GM21447 (cell line): ENCODE measurements around the gene ZNF444.
"Not testable (repeated sequence)": the region's sequence is repeated elsewhere in the genome, so short reads cannot be mapped to it uniquely, and the experiment has no call there.

Experiments
- ATAC-seq: cut with Tn5 transposase; IDR thresholded peaks from one replicate; pipeline ENCODE4 v1.9.1; 2021; ENCODE audit not compliant: unreplicated experiment

The ZNF444 gene

DNA sequence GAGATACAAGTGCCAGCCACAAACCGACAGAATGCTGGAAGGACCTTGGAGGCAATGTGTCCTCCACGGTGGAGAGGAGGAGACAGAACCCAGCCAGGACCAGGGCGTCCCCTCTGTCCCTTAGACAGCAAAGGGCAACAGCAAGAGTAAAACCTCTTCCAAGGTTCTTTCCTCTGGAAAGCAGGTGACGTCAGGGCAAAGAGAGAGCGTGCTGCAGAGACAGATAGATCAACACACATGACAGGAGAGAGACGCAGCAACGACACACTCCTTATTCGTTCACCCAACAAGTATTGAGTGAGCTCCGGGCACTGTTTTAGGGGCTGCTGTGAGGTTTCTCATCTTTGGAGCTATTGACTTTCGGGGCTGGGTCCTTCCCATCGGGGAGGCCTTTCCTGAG is 33.5 kb downstream of the ZNF444 start:
- ATAC-seq, result no peak

DNA sequence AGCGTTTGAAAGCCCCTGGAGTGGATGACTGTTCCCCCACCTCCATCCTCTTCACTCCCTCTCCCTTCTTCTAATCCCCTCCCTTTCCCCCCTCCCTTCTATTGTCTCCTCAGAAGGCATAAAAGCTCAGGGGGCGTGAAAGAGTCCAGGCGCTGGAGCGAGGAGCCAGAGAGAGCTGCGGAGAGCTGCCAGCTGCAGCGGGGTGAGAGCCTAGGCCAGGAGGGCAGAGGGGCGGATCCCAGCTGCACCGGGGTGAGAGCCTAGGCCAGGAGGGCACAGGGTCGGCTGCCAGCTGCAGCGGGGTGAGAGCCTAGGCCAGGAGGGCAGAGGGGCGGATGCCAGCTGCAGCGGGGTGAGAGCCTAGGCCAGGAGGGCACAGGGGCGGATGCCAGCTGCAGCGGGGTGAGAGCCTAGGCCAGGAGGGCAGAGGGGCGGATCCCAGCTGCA is 34.8 kb downstream of the ZNF444 start, which contains the start of gene GALP:
Gene GALP (plus strand): TSS at position 148 of the 447 bp plus-strand sequence. CDS start 1,101 bp downstream, outside the sequence.
- not testable (repeated sequence) for ATAC-seq

DNA sequence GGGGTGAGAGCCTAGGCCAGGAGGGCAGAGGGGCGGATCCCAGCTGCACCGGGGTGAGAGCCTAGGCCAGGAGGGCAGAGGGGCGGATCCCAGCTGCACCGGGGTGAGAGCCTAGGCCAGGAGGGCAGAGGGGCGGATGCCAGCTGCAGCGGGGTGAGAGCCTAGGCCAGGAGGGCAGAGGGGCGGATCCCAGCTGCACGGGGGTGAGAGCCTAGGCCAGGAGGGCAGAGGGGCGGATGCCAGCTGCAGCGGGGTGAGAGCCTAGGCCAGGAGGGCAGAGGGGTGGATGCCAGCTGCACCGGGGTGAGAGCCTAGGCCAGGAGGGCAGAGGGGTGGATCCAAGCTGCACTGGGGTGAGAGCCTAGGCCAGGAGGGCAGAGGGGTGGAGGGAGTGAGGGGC is 35.2 kb downstream of the ZNF444 start:
- ATAC-seq, result not testable (repeated sequence)

DNA sequence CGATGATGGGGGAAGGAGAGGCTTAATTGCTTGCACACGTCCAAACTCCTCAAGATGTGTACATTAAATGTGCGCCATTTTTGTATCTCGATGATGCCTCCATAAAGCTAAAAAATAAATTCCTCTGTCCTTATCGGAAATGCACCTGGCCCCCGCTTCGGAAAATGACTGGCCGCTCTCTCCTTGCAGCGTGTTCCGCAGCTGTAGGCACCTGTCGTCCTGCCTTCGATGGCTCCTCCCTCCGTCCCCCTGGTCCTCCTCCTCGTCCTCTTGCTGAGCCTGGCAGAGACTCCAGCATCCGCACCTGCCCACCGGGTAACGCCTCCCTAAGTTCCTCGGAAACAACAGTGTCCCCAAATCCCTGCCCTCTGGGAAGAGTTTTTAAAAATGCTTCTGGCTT is 35.8 kb downstream of the ZNF444 start:
- no peak for ATAC-seq

DNA sequence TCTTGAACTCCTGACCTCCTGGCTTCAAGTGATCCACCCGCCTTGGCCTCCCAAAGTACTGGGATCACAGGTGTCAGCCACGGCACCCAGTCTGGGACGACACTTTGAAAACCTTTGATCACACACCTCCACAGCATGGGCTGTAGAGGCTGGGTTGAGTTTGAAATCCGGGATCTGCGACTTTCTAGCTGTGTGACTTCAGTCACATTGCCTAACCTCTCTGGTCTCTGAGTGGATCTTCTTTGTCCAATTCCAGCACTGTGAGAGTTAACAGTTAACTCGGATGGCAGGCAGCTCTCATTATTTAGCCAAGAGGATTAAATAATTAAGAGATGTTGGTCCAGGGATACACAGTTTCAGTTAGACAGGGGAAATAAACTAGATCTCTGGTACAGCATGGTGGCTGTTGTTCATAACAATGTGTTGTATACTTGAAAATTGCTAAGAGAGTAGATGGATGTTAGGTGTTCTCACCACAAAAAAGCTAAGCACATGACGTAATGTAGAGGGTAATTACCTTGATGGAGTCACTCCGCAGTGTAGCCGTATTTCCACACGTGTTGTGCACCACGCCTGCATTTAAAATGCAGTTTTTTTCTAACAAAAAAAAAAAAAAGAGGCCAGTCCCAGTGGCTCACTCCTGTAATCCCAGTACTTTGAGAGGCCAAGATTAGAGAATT is 36.6 kb downstream of the ZNF444 start:
- no peak for ATAC-seq

DNA sequence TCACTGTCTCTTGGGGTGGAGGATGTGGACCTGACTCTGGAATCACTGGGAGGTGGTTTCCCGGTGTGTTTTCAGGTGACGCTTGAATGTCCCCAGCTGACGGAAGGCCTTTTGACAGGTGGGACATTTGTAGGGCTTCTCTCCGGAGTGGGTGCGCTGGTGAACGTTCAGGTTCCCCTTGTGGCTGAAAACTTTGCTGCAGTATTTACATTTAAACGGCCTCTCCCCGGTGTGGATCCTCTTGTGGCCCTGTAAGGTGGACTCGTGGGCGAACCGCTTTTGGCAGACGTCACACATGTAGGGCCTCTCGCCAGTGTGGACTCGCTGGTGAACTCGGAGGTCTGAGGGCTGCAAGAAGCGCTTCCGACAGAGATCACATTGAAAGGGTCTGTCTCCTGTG is 48.7 kb downstream of the ZNF444 start:
- no peak for ATAC-seq

DNA sequence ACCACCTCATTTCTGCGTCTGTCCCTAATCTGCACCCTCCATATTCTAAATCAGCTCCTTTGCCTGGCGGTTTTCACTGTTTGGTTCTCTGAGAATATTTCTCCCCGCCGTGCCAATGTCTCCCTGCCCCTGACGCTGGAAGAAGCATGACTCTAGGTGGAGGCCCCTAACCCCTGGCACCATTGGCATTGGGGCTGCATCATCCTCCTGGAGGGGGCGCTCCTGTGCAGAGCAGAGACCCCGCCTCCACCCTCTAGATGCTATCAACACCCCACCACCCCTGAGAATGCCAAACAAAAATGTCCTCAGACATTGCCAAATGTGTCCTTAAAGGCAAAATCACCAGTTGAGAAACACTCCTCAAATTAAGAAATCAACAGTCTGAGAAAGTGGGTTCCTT is 50.0 kb downstream of the ZNF444 start:
- no peak for ATAC-seq

DNA sequence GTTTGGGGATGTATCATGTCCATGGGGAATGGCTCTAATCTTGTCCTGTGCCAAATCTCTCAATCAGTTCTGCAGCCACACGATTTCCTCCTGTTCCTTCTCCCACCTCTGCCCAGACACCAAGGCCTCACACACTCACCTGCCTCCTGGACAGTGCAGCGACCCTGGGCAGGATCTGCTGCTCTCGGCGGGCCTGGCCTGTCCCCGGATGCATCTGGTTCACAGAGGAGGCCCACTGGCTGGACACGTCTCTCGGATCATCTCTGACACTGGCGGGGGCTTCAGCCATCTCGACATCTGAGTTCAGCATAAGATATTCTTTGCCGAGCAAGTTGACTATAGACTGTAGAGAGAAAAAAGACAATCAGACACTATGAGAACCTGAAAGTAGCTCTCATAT is 50.6 kb downstream of the ZNF444 start:
- ATAC-seq, result no peak

DNA sequence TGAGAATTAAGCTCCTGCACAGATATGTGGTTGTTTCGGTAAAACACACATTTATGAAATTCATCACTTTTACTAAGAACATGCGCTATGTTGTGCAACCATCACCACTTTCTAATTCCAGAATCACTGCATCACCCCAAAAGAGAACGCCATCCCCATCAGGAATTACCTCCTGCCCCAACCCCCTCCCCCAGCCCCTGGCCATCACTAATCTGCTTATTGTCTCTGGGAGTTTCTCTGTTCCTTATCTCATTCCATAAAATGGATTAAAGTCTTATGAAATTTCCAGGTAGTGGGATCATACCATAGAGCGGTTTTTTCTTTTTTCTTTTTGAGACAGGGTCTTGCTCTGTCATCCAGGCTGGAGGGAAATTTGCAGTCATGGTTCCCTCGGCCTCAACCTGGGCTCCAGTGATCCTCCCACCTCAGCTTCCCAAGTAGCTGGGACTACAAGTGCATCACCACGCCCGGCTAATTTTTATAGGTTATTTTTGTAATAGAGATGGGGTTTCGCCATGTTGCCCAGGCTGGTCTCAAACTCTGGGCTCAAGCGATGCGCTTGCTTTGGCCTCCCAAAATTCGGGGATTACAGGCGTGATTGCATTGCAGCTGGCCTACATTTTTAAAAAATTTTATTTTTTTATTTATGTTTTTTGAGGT is 53.0 kb downstream of the ZNF444 start:
- ATAC-seq, result no peak

DNA sequence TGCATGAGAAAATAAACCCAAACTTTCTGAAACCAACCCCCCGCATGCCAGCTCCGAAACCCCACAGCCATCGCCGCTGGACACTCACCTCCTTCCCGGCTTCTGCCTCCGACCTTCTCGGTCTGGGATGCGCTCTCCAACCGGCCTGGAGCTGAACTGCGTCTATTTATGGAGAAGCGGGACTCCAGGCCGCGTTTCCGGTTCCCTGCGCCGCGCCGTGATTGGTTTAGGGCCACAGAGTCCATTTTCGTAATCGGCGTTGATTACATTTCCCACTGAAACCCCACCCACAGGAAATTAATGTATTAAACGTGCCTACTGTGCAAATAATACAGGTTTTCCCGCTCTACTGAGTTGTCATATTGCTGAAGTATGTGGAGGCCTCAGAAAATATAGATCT is 56.6 kb downstream of the ZNF444 start, which contains the start of gene ZSCAN5B:
Gene ZSCAN5B (minus strand): TSS at position 138 of the 400 bp plus-strand sequence. CDS start 4,731 bp downstream, outside the sequence.
- not testable (repeated sequence) for ATAC-seq

DNA sequence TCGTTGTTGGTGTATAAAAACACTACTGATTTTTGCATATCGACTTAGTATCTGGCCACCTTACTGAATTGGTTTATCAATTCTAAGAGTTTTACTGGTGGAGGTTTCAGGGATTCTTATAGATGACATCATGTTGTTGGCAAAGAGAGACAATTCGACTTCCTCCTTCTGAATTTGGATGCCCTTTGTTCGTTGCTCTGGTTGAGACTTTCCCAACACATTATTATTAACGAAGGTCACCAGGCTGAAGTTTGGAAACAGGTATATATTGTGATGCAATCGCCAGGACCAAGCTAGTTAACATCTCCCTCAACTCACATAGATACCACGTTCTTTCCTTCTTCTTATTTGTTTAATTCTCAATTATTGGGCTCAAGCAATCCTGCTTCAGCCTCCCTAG is 58.6 kb downstream of the ZNF444 start:
- no peak for ATAC-seq

DNA sequence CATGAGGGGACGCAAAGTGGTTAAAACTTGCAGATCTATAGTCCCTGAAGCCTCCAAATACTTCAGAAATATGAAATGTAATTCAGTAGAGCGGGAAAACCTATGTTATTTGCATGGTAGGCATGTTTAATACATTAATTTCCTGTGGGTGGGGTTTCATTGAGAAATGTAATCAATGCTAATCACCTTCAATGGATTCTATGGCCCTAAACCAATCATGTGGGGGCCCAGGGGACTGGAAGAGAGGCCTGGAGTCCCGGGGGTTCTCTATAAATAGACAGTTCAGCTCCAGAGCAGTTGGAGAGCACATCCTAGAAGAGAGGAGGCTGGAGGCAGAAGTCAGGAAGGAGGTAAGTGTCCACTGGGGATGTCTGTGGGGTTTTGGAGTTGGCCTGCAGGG is 60.9 kb downstream of the ZNF444 start, which contains the start of gene ZSCAN5C:
Gene ZSCAN5C (plus strand): TSS at position 301 of the 400 bp plus-strand sequence. CDS start 3,641 bp downstream, outside the sequence.
- ATAC-seq, result no peak

DNA sequence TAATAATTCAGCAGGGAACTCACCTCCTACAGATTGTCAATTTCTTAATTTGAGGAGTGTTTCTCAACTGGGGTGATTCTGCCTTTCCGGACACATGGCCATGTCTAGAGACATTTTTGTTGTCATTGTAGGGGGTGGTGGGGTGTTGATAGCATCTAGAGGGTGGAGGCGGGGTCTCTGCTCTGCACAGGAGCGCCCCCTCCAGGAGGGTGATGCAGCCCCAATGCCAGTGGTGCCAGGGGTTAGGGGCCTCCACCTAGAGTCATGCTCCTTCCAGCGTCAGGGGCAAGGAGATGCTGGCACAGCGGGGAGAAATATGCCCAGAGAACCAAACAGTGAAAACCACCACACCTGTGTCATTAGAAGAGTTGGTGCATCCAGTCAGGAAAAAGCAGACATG is 66.5 kb downstream of the ZNF444 start:
- not testable (repeated sequence) for ATAC-seq

DNA sequence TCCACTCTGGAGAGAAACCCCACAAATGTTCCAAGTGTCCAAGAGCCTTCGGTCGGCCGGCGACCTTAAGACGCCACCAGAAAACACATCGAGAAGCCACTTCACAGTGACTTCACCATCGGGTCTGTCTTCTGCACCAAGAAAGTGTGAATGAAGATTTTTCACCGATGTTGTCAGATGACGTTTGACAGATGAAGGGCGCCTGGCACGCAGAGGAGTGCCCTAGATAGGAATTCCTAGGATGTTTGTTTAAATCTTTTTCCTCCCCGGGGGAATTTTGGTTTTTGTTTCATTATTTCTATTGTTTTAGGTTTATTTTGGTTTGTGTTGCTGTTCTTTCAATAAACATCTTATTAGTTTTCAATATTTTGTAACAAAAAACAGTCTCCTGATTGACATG is 68.0 kb downstream of the ZNF444 start:
- ATAC-seq, result no peak

DNA sequence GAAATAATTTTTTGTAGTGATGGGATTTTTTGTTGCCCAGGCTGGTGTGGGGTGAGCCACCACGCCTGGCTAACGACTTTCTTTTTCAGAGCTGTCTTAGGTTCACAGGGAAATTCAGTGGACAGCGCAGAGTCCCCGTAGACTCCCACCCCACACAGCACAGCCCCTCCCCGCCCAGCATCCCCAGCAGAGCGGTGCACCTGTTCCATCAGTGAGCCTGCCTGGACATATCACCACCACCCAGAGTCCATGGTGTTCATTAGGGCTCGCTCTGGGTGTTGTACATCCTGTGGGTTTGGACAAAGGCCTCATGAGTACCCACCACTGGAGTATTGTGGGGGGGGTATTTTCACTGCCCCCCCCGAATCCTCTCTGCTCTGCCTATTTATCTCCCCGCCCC is 68.9 kb downstream of the ZNF444 start:
- ATAC-seq, result not testable (repeated sequence)
